VCaP (cell line): ENCODE measurements around the gene KMT5B.

Experiments
- H3K27ac ChIP-seq: fragments of 450-650 bp; 2 replicates; pipeline ENCODE4 v1.5.1; 2017
- CTCF ChIP-seq: fragments of 450-650 bp; conservative IDR thresholded peaks from 2 replicates; pipeline ENCODE4 v1.5.1; 2017; ENCODE audit warnings: mild to moderate bottlenecking, moderate library complexity

KMT5B gene

GRCh38 chr11:68231621-68232020, 18.5 kb upstream of the KMT5B start:
- TF ChIP-seq CTCF: no peak; the same call in 1 of the 2 replicates
- no peak overlapping the region for H3K27ac ChIP-seq

- TF ChIP-seq CTCF: no peak
These were observed 16.5 kb upstream of the KMT5B start for GRCh38 chr11:68229601-68230000.

GRCh38 chr11:68226421-68226820, 13.3 kb upstream of the KMT5B start:
- no peak for TF ChIP-seq CTCF
- H3K27ac ChIP-seq: no peak overlapping the region

More at GRCh38 chr11:68229601-68230000, 16.5 kb upstream of the KMT5B start:
- H3K27ac ChIP-seq: no peak overlapping the region

- H3K27ac ChIP-seq: no peak overlapping the region
- TF ChIP-seq CTCF: no peak
These were observed 11.5 kb upstream of the KMT5B start for GRCh38 chr11:68224606-68225005.

- TF ChIP-seq CTCF: no peak
- no peak overlapping the region for H3K27ac ChIP-seq
These were observed 10.2 kb upstream of the KMT5B start for GRCh38 chr11:68223275-68223674.

- no peak for TF ChIP-seq CTCF
- H3K27ac ChIP-seq: no peak overlapping the region
These were observed 8.3 kb upstream of the KMT5B start for GRCh38 chr11:68221406-68221805.

GRCh38 chr11:68216171-68216938, 3.3 kb upstream of the KMT5B start:
- TF ChIP-seq CTCF: no peak
- H3K27ac ChIP-seq: peak overlapping the region; percentile 8; the same call in 1 of the 2 replicates
